ENCODE results near the gene COTL1. TPM values are rescaled to one million over a fixed set of nuclear protein-coding genes. Genes with fewer than 3 reads are reported as not detected.
"Not testable (repeated sequence)": the region's sequence is repeated elsewhere in the genome, so short reads cannot be mapped to it uniquely, and the experiment has no call there.

The COTL1 gene
- polyA plus RNA-seq, 4 donors, result 125 to 169 (median 148) TPM

DNA sequence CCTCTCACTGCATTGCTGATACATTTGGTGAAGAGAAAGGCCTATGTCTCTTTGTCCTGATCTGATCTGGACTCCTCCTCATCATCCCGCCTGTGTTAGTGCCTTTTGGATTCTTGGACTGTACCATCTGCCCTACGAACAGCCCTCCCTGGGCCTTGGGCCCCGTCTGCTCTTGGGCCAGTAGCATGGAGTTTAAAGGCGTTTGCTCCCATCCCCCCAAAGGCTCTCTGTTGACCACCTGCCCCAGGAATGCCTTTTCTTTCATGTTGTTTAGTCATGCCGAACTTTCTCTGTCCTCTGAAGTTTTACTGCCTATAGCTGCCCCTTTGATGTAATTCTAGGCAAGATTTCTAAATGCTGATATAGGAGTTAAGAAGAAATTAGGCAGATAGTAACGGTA lies 82.5 kb downstream of the COTL1 start:
- DNase-seq (ENCODE audit: low read depth in 4 of 4, low spot score in 2 of 4), result no peak

- no peak for DNase-seq (ENCODE audit: low read depth in 4 of 4, low spot score in 2 of 4)
Observed at GRCh38 chr16:84534815-84535214, 83.1 kb downstream of the COTL1 start.

DNA sequence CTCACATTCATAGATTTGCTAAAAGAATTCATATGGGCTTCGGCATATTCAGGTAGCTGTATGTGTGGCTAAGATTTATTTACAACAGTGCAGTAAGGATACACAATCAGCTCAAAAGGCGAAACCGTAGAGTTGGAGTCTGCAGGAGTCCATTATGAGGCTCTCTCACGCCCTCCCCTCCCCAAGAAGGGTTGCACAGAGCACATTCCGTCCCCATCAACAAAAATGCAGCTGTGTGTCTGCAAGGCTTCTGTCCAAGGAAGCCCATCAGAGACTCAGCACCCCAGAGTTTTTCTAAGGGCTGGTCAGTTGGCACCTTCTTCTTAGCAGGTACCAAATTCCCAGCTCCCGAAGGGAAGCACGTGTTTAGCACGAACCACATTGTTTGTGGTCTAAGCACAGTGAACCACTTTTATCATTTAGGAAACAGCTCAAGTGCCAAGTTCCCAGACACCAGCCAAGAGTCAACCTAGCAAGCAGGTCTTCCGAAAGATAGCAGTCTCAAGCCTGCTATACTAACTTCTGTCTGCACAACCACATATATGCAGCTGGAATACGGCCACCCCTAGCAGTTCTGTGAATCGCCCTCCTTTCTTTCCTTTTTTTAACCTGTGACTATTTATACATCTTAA lies 84.9 kb downstream of the COTL1 start:
- DNase-seq (ENCODE audit: low read depth in 4 of 4, low spot score in 2 of 4), result no peak

DNA sequence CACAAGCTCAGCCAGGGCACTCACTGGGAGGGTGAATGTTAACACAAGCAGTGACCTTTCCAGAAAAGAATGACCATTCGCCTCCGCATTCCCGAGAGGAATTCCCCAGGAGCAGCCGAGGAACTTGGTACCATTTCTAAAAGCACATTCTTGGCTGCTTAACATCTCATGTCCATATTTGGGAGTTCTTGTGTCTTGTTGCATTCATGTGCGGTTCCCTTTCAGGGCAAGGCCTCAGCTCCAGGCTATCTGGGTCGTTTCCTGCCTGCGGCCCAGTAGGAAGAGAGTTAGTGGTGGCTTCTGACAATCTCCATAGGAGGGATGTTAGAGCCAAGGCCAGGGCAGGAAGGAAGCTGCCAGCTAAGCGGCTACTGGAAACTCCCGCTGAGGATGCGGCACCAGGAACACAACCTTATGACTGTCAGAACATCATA lies 85.6 kb downstream of the COTL1 start:
- no peak for DNase-seq (ENCODE audit: low read depth in 4 of 4, low spot score in 2 of 4)

- DNase-seq (ENCODE audit: low read depth in 4 of 4, low spot score in 2 of 4), result no peak
Observed at GRCh38 chr16:84531671-84532111, 86.2 kb downstream of the COTL1 start.

- DNase-seq (ENCODE audit: low read depth in 4 of 4, low spot score in 2 of 4), result no peak
Observed at GRCh38 chr16:84530590-84530989, 87.3 kb downstream of the COTL1 start.

DNA sequence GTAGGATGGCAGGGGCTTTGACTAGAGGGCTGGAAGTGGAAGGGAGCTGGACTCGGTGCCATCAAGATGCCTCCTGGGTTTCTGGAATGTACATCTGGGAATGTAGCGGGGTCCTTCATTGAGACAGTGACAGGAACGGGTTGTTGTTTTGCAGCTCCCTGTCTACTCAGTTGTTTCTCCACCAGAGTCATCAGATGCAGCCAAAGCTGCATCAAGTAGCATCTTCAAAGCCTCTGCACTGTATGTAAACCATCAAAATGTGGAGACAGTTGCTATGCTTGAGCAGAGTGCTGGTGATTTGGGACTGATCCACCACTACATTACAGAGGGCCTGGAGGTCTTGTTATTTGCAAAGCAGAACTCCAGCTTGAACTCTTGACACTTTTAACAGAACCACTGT lies 88.3 kb downstream of the COTL1 start:
- no peak for DNase-seq (ENCODE audit: low read depth in 4 of 4, low spot score in 2 of 4)

- DNase-seq (ENCODE audit: low read depth in 4 of 4, low spot score in 2 of 4), result no peak
Observed at GRCh38 chr16:84528322-84528721, 89.6 kb downstream of the COTL1 start.

DNA sequence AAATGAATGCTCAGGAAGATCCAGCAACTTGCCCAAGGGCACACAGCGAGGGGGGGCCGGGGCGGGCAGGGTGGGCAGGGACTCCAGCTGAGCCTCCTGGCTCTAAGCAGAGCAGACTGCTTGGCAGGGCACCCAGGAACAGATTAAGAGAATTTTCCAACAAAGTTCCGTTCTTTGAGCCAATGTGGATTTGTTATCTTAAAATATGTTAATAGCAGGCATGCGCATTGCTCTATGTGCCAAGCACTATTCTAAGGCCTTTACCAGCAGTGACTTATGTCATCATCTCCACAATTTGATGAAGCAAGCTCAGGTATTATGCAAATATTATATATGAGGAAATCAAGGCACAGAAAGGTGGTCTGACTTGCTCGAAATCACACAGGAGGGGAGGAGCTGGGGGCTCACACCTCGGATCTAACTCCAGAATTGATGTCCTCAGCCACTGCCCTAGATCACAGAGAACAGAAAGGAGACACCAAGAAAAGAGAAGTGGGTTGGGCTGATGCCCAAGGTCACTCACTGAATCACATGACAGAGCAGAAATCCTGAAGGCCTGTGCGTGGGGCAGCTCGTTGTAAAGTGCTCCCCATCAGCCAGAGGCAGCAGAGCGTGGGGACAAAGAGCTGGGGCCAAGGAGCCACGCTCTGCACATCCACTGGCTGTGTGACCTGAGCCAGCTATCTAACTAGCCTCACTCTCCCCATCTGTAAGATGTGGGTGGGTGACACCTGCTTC lies 90.2 kb downstream of the COTL1 start:
- no peak for DNase-seq (ENCODE audit: low read depth in 4 of 4, low spot score in 2 of 4)

DNA sequence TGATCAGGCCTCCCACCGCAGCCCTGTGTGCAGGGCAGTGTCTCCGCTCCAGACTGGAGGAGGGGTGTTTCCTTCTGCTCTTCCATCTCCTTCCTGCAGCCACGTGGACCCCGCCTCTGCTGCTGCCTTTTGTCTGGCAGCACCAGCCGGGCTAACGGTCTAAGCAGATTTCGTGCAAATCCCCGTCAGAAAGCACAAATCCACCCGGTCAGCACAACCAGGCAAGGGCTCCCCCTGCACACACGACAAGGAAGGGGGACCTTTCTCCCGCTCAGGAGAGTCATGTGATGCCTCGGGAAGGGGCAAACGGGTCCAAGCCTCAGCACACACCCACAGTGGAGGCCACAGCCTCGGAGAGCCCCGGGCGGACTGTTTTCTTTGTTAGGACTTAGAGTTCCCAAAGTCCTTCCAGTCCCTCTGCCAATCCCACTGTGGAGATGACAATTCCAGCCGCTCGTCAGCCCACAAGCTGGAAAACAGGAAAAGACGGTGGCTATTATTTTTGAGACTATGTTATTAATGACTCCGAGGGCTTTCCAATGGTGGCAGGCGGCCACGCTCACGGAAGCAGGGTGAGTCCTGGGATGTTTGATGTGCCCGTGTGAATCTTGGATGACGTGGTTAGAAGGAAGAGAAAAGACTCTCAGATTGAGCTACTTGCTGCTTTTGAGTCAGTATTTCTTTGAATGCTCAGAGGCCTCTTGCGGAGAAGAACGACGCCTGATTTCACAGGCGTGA lies 90.9 kb downstream of the COTL1 start:
- no peak for DNase-seq (ENCODE audit: low read depth in 4 of 4, low spot score in 2 of 4)

DNA sequence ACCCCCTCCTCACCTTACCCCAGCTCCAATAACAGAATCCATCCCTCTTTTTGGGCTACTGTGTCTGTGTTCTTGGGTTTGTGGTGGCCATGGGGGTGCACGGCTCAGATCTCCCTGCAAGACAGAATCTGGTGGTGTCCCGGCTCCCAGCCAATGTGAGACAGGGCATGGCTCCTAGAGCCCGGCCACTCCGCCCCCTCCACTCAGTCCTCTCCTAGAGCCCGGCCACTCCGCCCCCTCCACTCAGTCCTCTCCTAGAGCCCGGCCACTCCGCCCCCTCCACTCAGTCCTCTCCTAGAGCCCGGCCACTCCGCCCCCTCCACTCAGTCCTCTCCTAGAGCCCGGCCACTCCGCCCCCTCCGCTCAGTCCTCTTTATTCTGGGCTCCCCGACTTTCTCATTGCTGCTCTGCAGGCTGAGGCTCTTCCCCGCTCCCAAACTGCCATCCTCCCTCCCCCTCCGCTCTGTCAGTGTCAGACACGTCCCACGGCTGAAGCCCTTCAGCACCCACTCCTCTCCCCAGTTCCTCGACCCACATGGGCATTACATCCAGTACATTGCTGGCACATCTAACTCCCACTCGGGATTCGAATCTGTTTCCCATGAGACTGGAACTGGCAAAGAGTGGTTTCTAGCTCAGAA lies 92.8 kb downstream of the COTL1 start:
- DNase-seq (ENCODE audit: low read depth in 4 of 4, low spot score in 2 of 4), result not testable (repeated sequence)

- DNase-seq (ENCODE audit: low read depth in 4 of 4, low spot score in 2 of 4), result no peak
Observed at GRCh38 chr16:84524346-84524920, 93.4 kb downstream of the COTL1 start.

- no peak for DNase-seq (ENCODE audit: low read depth in 4 of 4, low spot score in 2 of 4)
Observed at GRCh38 chr16:84521497-84521770, 96.4 kb downstream of the COTL1 start.

GRCh38 chr16:84520725-84521496 lies 97.0 kb downstream of the COTL1 start:
- DNase-seq (ENCODE audit: low read depth in 4 of 4, low spot score in 2 of 4), result no peak

DNA sequence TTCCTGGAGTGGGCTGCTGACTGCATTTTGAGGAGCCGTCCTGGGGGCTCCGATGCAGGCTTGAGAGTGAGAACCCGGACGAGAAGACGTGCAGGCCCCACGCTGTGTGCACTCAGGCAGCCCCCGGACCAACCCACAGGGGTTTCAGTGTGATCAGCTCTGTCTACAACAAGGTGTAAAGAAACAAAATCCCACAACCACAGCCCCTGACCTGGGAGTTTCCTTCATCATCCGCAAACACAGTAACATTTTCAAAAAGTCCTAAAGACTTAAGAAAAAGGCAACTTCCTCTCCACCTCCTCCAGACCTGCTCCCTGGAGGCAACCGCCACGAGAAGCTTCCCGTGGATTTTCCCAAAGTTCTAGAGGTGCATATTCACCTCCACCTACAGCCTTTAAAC lies 98.0 kb downstream of the COTL1 start:
- DNase-seq (ENCODE audit: low read depth in 4 of 4, low spot score in 2 of 4), result no peak

DNA sequence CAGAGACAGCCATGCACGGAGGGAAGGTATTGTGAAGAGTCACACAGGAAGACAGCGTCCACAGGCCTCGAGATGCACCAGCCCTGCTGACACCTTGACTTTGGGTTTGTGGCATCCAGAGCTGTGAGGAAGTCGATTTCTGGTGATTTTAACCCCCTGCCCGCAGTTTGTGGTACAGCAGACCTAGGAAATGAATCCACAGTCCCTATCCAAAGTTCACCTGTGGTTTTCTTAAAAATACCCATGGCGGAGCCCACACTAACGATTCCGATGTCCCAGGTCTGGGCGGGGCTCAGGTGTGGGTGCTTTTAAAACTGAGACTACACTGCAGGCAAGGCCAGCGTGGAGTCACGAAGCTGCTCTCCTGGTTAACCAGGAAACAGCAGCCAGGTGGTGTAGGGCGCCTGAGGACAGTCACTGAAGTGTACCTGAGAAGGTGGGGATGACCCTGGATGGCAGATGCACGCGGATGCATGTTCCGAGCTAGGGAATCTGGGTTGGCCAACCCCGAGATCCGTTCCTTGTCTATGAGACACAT lies 99.0 kb downstream of the COTL1 start:
- DNase-seq (ENCODE audit: low read depth in 4 of 4, low spot score in 2 of 4), result no peak

- not testable (repeated sequence) for DNase-seq (ENCODE audit: low read depth in 4 of 4, low spot score in 2 of 4)
Observed at GRCh38 chr16:84518220-84518619, 99.7 kb downstream of the COTL1 start.

DNA sequence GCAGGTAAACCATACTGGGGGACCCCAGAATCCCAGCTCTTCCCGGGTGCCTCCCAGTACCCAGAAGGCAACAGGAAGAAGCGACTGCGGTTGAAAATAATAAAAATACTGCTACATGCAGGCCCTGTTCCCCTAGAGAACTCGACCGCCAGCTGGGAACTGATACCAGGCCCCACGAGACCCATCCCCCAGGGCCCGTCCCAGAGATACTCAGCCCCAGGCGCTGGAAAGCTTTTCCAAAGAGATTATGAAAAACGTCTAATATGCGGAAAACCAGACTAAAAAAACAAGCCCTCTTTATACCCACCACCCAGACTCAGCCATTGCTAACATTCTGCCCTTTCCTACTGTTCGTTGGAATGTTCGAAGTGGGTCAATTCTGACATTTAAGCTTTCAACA lies 100.5 kb downstream of the COTL1 start:
- DNase-seq (ENCODE audit: low read depth in 4 of 4, low spot score in 2 of 4), result no peak

Data from left renal cortex interstitium (tissue), 4 donors.